Effector memory CD8-positive, alpha-beta T cell (primary cell): ENCODE data around the gene EIF4G3.

Experiments
- ATAC-seq: fragments of 150-1000 bp; cut with Tn5 transposase; replicated peaks from 2 replicates; pipeline ENCODE4 v1.10.0; 2021; ENCODE audit warnings: mild to moderate bottlenecking, moderate library complexity
- DNase-seq, 3 experiments: peaks; one replicate each; pipeline ENCODE4 v3.0.0; 2021
- H3K27ac Mint-ChIP-seq, 2 donors: one replicate each; pipeline ENCODE4 v1.8.0; 2022; ENCODE audit warnings: mild to moderate bottlenecking in 2 of 2, mixed read lengths in 2 of 2, moderate library complexity in 2 of 2
- H3K27me3 Mint-ChIP-seq, 2 donors: one replicate each; pipeline ENCODE4 v1.8.0; 2022; ENCODE audit warnings: mixed read lengths in 2 of 2
- H3K36me3 Mint-ChIP-seq: one replicate; pipeline ENCODE4 v1.8.0; 2022; ENCODE audit warnings: mild to moderate bottlenecking, moderate library complexity, mixed read lengths; ENCODE audit not compliant: insufficient read depth
- H3K4me1 Mint-ChIP-seq, 2 donors: one replicate each; pipeline ENCODE4 v1.8.0; 2022; ENCODE audit warnings: low read depth in 2 of 2, mixed read lengths in 2 of 2
- H3K4me3 Mint-ChIP-seq, 2 donors: one replicate each; pipeline ENCODE4 v1.8.0; 2022; ENCODE audit warnings: mild to moderate bottlenecking in 2 of 2, mixed read lengths in 2 of 2, moderate library complexity in 2 of 2
- H3K9me3 Mint-ChIP-seq, 2 donors: one replicate each; pipeline ENCODE4 v1.8.0; 2022; ENCODE audit warnings: mixed read lengths in 2 of 2

The EIF4G3 gene

DNA sequence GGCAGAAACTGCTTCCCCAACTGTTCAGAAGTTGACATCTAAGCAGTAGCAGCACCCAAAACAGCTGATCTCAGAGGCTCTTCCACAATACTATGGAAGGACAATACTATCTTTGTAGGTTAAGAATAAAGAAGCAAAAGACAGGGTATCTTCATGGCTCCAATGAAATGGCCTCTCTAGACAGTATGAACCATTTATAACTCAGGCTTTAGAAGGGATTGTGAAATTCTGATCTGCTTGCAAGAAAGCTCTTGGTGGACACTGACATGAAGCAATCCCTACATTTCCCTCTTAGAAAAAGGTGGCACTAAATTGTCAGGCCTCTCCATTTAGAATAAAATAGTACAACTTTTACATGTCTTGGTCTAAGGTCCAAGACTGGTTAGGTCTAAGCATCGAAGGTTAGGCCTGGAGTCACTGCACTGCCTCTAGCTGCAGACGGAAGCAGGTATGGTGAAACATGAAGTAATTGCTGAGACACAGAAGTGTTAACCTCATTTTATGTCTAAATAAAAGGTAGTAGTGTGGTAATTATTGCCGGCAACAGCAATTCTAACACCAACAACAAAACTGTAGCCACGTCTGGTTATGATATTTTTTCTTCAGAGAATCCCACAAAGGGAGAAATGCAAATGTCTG lies 339.0 kb downstream of the EIF4G3 start:
- no peak for DNase-seq
- Mint-ChIP-seq H3K36me3 (peaks cover 13% of the 10 kb centered on the region), H3K4me1 (peaks cover 0 to 2% of the 10 kb centered on the region in 2 donors), H3K9me3 (no peaks in the 10 kb centered on the region), H3K27ac (no peak overlapping the region), H3K27me3 (no peaks in the 10 kb centered on the region), H3K4me3 (no peak overlapping the region)
- no peak for ATAC-seq

DNA sequence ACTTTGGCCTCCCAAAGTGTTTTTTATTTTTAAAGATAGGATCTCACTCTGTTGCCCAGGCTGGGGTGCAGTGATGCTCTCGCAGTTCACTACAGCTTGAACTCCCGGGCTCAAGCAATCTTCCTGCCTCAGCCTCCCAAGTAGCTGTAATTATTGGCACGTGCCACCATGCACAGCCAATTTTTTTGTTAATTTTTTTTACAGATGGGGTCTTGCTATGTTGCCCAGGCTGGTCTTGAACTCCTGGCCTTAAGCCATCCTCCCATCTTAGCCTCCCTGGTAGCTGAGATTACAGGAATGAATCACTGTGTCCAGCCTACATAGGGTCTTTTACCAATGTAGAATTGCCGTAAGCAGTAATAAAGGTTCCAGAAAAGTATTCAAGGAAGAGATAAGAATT lies 340.5 kb downstream of the EIF4G3 start:
- Mint-ChIP-seq H3K36me3 (peaks cover 12% of the 10 kb centered on the region), H3K4me3 (no peak overlapping the region), H3K9me3 (no peaks in the 10 kb centered on the region), H3K27ac (no peak overlapping the region), H3K27me3 (no peaks in the 10 kb centered on the region), H3K4me1 (peaks cover 0 to 2% of the 10 kb centered on the region in 2 donors)
- no peak for ATAC-seq
- DNase-seq, result no peak

DNA sequence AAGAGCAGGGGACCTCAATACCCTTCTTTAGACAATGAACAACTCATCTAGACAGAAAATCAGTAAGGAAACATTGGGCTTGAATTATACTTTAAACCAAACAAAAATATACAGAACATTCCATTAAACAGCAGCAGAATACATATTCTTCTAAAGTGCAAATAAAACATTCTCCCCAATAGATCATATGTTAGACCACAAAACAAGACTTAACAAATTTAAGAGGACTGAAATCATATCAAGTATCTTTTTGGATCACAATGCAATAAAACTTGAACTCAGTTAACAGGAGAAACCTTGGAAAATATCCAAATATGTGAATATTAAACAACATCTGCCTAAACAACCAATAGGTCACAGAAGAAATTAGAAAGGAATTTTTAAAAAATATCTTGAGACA lies 341.9 kb downstream of the EIF4G3 start:
- H3K27ac Mint-ChIP-seq, result no peak overlapping the region
- no peaks in the 10 kb centered on the region for H3K9me3 Mint-ChIP-seq
- ATAC-seq (no peak), DNase-seq (no peak)
- H3K4me3 Mint-ChIP-seq, result no peak overlapping the region
- H3K4me1 Mint-ChIP-seq, result peaks cover 0 to 2% of the 10 kb centered on the region in 2 donors
- H3K27me3 Mint-ChIP-seq, result no peaks in the 10 kb centered on the region
- H3K36me3 Mint-ChIP-seq, result peaks cover 6% of the 10 kb centered on the region

DNA sequence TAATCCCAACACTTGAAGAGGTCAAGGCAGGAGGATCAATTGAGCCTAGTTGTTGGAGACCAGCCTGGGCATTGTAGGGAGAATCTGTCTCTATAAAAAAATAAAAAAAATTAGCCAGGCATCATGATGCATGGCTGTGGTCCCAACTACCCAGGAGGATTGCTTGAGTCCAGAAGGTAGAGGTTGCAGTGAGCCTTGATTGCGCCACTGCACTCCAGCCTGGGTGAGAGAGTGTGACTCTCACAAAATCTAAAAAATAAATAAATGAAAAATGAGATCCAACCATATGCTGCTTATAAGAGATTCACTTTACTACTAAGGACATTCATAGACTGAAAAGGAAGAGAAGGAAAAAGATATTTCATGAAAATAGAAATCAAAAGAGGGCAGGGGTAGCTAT lies 342.5 kb downstream of the EIF4G3 start:
- ATAC-seq (no peak), DNase-seq (no peak)
- Mint-ChIP-seq H3K9me3 (no peaks in the 10 kb centered on the region), H3K27ac (no peak overlapping the region), H3K36me3 (peaks cover 3% of the 10 kb centered on the region), H3K4me3 (no peak overlapping the region), H3K27me3 (no peaks in the 10 kb centered on the region), H3K4me1 (peaks cover 0 to 2% of the 10 kb centered on the region in 2 donors)

DNA sequence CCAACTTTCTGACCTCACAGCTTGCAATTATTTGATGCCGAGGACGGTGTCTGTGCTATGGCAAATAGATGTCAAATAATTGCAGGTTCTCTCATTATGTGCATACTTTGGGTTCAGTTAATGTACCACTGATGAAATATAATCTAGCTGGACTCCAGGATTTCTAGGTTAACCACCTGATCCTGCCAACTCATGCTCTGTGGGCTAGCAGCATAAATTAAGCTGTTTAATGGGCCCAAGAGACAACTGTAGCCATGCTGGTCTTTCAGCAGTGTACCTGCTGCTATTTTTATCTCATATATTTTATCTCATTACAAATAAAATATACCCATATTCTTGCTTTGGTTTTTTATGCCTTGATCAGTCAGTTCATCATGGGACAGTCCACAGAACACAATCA lies 346.3 kb downstream of the EIF4G3 start:
- H3K4me3 Mint-ChIP-seq, result no peak overlapping the region
- ATAC-seq (no peak), DNase-seq (no peak)
- H3K27ac Mint-ChIP-seq, result no peak overlapping the region
- H3K4me1 Mint-ChIP-seq, result peaks cover 0 to 2% of the 10 kb centered on the region in 2 donors
- no peaks in the 10 kb centered on the region for H3K27me3 Mint-ChIP-seq
- H3K9me3 Mint-ChIP-seq, result no peaks in the 10 kb centered on the region
- H3K36me3 Mint-ChIP-seq, result peaks cover 7% of the 10 kb centered on the region

DNA sequence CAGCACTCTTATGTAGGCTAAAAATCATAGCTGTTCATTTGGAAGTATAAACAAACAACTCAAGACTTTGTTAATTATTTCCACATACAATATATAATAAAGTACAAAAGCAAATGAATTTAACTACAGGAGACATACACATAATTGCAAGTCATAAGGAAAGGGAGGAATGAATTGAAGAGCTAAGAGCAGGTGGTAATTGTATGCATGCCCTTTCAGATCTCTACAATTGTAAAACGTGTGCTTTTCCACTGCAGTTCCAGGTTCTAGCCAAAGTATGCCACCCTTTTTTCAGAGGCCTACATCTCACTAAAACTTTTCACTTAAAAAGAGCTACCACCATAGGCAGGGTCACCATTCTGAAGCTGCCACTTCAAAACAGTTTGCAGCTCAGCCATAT lies 346.8 kb downstream of the EIF4G3 start:
- DNase-seq (no peak), ATAC-seq (no peak)
- peaks cover 7% of the 10 kb centered on the region for H3K36me3 Mint-ChIP-seq
- H3K4me1 Mint-ChIP-seq, result no peaks in the 10 kb centered on the region
- no peak overlapping the region for H3K27ac Mint-ChIP-seq
- H3K9me3 Mint-ChIP-seq, result no peaks in the 10 kb centered on the region
- no peak overlapping the region for H3K4me3 Mint-ChIP-seq
- H3K27me3 Mint-ChIP-seq, result no peaks in the 10 kb centered on the region

DNA sequence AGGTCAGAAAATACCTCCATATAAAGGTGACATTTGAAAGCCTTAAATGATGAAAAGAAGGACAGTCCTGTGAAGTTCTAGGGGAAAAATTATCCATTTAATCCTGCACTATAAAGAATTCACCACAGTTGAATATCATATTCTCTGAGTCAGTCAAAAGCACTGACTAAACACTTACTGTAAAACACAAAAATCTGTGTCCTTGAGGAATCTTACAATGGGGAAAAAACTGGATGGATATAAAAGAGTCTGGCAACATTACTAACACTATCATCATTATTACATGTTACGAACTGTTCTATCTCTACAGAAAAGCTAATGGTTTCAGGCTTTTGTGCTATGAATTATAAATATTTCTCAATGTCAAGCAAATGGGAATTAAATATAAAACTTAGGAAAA lies 347.2 kb downstream of the EIF4G3 start:
- no peaks in the 10 kb centered on the region for H3K9me3 Mint-ChIP-seq
- H3K36me3 Mint-ChIP-seq, result peaks cover 7% of the 10 kb centered on the region
- DNase-seq, result no peak
- H3K4me3 Mint-ChIP-seq, result no peak overlapping the region
- H3K27me3 Mint-ChIP-seq, result no peaks in the 10 kb centered on the region
- H3K4me1 Mint-ChIP-seq, result no peaks in the 10 kb centered on the region
- H3K27ac Mint-ChIP-seq, result no peak overlapping the region
- ATAC-seq, result no peak

DNA sequence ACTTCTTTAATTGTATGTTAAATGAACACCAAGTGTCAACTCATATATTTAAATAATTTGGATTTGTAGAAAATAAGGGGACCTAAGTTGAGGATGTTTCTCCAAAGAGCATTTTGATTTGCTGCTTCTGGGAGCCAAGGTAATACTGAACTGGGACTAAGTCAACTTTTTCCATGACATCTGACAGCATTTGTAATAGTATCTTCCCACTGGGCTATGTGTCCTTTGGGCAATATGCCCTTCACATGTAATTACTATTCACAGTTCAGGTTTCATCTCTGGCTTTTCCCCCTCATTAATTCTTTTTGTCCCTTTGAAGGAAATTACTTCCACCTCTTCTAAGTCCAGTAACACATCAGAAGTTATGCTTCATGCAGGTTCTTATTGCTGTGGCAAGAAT lies 352.9 kb downstream of the EIF4G3 start:
- no peak for ATAC-seq
- H3K4me1 Mint-ChIP-seq, result peaks cover 0 to 5% of the 10 kb centered on the region in 2 donors
- H3K4me3 Mint-ChIP-seq, result no peak overlapping the region
- H3K36me3 Mint-ChIP-seq, result peaks cover 13% of the 10 kb centered on the region
- H3K9me3 Mint-ChIP-seq, result no peaks in the 10 kb centered on the region
- DNase-seq, result no peak
- H3K27me3 Mint-ChIP-seq, result no peaks in the 10 kb centered on the region
- no peak overlapping the region for H3K27ac Mint-ChIP-seq

DNA sequence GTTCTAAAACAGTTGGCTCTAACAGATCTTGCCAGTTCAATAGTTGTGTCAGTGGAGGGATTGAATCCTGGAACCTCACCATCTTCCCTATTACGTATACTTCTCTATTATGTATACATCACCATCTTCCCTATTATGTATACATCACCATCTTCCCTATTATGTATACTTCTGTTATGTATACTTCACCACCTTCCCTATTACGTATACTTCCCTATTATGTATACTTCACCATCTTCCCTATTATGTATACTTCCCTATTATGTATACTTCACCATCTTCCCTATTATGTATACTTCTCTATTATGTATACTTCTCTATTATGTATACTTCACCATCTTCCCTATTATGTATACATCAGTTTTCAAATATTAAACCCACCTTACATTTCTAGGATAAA lies 355.2 kb downstream of the EIF4G3 start:
- no peak overlapping the region for H3K4me3 Mint-ChIP-seq
- H3K36me3 Mint-ChIP-seq, result peaks cover 22% of the 10 kb centered on the region
- no peak for ATAC-seq
- H3K4me1 Mint-ChIP-seq, result peaks cover 0 to 5% of the 10 kb centered on the region in 2 donors
- H3K27ac Mint-ChIP-seq, result peak overlapping the region in 1 of 2 donors; percentile 10
- no peak for DNase-seq
- H3K27me3 Mint-ChIP-seq, result no peaks in the 10 kb centered on the region
- no peaks in the 10 kb centered on the region for H3K9me3 Mint-ChIP-seq

DNA sequence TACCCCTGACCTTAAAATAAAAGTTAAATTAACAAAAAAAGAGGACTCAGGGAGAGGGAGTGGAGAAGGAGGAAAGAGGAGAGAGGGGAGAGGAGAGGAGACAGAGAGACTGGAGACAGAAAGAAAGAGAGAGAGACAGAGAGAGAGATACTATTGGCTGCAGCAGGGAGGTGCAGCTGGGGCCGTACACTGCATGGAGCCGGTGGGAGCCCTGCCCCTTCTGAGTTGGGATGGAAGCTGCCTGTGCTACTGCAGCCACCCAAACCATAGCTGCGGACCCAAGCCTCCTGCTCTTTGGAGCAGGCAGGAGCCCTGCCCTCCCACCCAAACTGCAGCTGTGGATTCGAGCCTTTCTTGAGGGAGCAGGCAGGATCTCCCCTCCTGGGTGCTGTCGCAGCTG lies 356.9 kb downstream of the EIF4G3 start:
- Mint-ChIP-seq H3K4me1 (peaks cover 0 to 5% of the 10 kb centered on the region in 2 donors), H3K27me3 (no peaks in the 10 kb centered on the region), H3K9me3 (no peaks in the 10 kb centered on the region), H3K4me3 (no peak overlapping the region), H3K27ac (no peak overlapping the region), H3K36me3 (peaks cover 21% of the 10 kb centered on the region)
- DNase-seq (no peak), ATAC-seq (no peak)

DNA sequence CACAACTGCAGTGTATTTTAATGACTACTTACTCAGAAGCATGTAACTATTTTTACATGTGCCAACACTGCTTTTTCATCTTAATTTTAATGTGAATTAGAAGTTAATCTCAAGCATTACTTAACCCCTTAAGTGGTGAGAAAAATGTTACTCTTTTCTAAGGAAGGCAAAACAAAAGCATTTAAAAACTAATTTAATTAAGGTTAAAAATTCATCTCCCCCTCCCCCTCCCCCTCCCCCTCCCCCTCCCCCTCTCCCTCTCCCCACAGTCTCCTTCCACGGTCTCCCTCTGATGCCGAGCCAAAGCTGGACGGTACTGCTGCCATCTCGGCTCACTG lies 362.2 kb downstream of the EIF4G3 start:
- Mint-ChIP-seq H3K36me3 (peaks cover 20% of the 10 kb centered on the region), H3K27me3 (no peaks in the 10 kb centered on the region)

DNA sequence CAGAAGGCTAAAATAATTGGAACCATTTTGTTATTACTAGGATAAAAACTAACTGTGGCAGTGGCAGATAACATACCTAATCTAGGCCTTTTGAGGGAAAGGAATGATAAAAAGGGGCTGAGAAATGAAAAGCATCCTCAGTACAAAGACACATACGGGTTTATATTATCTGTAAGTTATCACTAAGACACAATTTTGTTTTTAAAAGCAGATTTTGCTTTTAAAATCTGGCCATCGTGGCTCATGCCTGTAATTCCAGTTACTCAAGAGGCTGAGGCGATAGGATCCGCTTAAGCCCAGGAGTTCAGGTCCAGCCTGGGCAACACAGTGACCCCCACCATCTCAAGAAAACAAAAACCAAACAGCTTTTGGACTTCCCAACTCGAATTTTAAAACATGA lies 364.8 kb downstream of the EIF4G3 start:
- Mint-ChIP-seq H3K27me3 (no peaks in the 10 kb centered on the region), H3K27ac (no peak overlapping the region), H3K4me3 (no peak overlapping the region), H3K9me3 (no peaks in the 10 kb centered on the region), H3K4me1 (no peaks in the 10 kb centered on the region), H3K36me3 (peaks cover 15% of the 10 kb centered on the region)
- ATAC-seq, result no peak
- no peak for DNase-seq

More for the DNA sequence above, 362.2 kb downstream of the EIF4G3 start:
- no peak for DNase-seq
- Mint-ChIP-seq H3K27ac (no peak overlapping the region), H3K4me1 (peaks cover 0 to 2% of the 10 kb centered on the region in 2 donors), H3K4me3 (no peak overlapping the region), H3K9me3 (no peaks in the 10 kb centered on the region)
- ATAC-seq, result no peak

DNA sequence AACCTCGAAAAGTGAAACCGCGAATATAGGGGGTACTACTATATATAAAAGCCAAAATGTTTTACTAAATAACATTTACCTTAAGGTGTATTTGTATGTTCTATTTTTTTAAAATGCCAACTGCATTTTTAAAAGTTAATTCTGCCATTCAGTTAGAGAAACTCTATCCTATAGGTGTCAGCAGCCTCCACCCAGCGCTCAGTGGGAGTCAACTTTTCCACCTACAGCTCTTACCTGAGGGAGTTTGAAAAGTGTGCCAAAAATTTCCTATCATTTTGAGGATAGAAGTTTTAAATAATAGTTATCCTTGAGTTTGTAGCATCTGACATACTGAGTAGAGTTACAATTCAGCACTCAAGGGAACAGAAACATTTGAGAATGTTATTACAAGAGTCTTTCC lies 383.5 kb downstream of the EIF4G3 start:
- ATAC-seq (no peak), DNase-seq (no peak)
- Mint-ChIP-seq H3K27ac (no peak overlapping the region), H3K4me3 (no peak overlapping the region), H3K4me1 (peaks cover 0 to under 1% of the 10 kb centered on the region in 2 donors), H3K9me3 (no peaks in the 10 kb centered on the region), H3K36me3 (no peaks in the 10 kb centered on the region), H3K27me3 (no peaks in the 10 kb centered on the region)

DNA sequence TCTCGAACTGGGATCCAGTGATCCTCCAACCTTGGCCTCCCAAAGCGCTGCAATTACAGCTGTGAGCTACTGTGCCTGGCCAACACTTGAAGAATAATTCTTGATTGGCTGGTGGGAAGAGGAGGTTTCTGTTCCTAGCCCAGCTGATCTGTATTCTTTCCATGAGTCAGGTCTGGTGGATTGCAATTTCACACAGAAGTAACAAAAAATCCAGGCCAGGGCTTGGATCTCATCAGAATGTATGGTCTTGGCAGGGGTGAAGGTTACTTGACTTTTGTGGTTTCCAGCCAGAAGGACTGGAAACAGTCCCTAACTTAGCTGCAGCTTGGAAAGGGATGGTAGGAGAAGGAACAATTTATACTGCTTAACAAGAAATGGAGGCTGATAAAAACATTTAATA lies 384.5 kb downstream of the EIF4G3 start:
- H3K4me3 Mint-ChIP-seq, result no peak overlapping the region
- no peaks in the 10 kb centered on the region for H3K9me3 Mint-ChIP-seq
- H3K27ac Mint-ChIP-seq, result no peak overlapping the region
- H3K27me3 Mint-ChIP-seq, result no peaks in the 10 kb centered on the region
- H3K36me3 Mint-ChIP-seq, result peaks cover 8% of the 10 kb centered on the region
- DNase-seq (no peak), ATAC-seq (no peak)
- peaks cover 7 to 8% of the 10 kb centered on the region in 2 donors for H3K4me1 Mint-ChIP-seq

DNA sequence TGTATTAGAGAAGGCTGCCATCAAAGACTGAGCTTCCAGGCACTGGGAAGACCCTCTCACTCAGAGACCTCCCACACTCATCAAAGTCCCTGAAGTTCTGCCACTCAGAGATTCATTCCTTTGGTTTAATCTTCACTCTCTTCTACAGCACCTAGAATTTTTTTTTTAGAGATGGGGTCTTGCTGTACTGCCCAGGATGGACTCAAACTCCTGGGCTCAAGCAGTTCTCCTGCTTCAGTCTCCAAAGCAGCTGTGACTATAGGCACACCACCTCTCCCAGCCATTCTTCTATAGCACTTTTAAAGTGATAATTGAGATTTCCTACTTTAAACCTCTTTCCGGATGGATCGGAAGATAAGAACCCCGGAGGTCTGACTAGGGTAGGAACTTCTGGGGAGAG lies 385.9 kb downstream of the EIF4G3 start:
- Mint-ChIP-seq H3K9me3 (no peaks in the 10 kb centered on the region), H3K4me1 (peaks cover 11 to 13% of the 10 kb centered on the region in 2 donors), H3K36me3 (peaks cover 19% of the 10 kb centered on the region), H3K27me3 (no peaks in the 10 kb centered on the region), H3K27ac (no peak overlapping the region), H3K4me3 (no peak overlapping the region)
- ATAC-seq (no peak), DNase-seq (no peak)
